K562 (cell line): ENCODE data around the gene TMEM158. TPM values are rescaled to one million over a fixed set of nuclear protein-coding genes. Genes with fewer than 3 reads are reported as not detected.

ENCODE experiments used
- ATAC-seq: fragments of 200-7000 bp; cut with Tn5 transposase; 3 replicates; pipeline ENCODE4 v1.9.1; 2020; ENCODE audit warnings: moderate library complexity
- BruUV-seq: library from RNA; stranded (reverse); fragments of 400-500 nt; replicated peaks from 2 replicates; lab custom pipeline; 2021; lab: Mats Ljungman, UMichigan
- CTCF ChIA-PET: fragments of 300-600 bp; formaldehyde crosslinking; extraction: SDS; loops from one replicate; lab custom pipeline; 2021; ENCODE audit warnings: low intra/inter-chr PET ratio; lab: Yijun Ruan, JAX
- POLR2A ChIA-PET: fragments of 300-600, 350-650 bp; sonication (Branson Sonifier 250); formaldehyde crosslinking; extraction: SDS; loops from one replicate; lab custom pipeline; 2021; ENCODE audit warnings: antibody characterized with exemption, inconsistent platforms; lab: Yijun Ruan, JAX
- DNase-seq, 4 experiments: peaks; one replicate each; pipeline versions ENCODE4 v3.0.0 to v3.0.0-alpha.2; 2011 to 2018; ENCODE audit warnings: low spot score in 3 of 4, mixed read lengths in 3 of 4; ENCODE audit errors: extremely low read depth in 1 of 4
- FAIRE-seq: peaks from 2 replicates; lab custom pipeline; 2011; peaks lifted over from hg19 to GRCh38; lab: Jason Lieb, UNC
- H2AFZ ChIP-seq: 2 replicates; pipeline ENCODE4 v1.6.0; 2011; ENCODE audit warnings: low read depth, low read length, control low read depth, inconsistent platforms
- H3K27ac ChIP-seq: fragments of 200-600 bp; 3 replicates; pipeline ENCODE4 v1.8.0; 2011; ENCODE audit warnings: low read depth, mild to moderate bottlenecking, control low read depth, inconsistent platforms, low read length, moderate library complexity, mixed read lengths; ENCODE audit errors: extremely low read depth
- H3K27me3 ChIP-seq, 2 experiments: fragments of 300-600 bp in 1 of 2; 2 replicates in 1 of 2; 3 replicates in 1 of 2; pipeline versions ENCODE4 v1.6.0 to v1.8.0; 2011; ENCODE audit warnings: inconsistent platforms in 2 of 2, low read length in 2 of 2, mild to moderate bottlenecking in 1 of 2, mixed read lengths in 1 of 2, moderate library complexity in 1 of 2; ENCODE audit not compliant: control insufficient read depth in 2 of 2, insufficient read depth in 2 of 2
- H3K36me3 ChIP-seq: fragments of 300-600 bp; 3 replicates; pipeline ENCODE4 v1.8.0; 2011; ENCODE audit warnings: mild to moderate bottlenecking, low read length, inconsistent platforms; ENCODE audit not compliant: control insufficient read depth, insufficient read depth
- H3K4me1 ChIP-seq, 2 experiments: fragments of 200-600 bp in 1 of 2; replicated peaks in 1 of 2; 2 replicates in 1 of 2; 3 replicates in 1 of 2; pipeline versions ENCODE4 v1.5.1 to v1.8.0; 2011; ENCODE audit warnings: inconsistent platforms in 2 of 2, low read length in 2 of 2, mild to moderate bottlenecking in 1 of 2, mixed read lengths in 1 of 2, moderate library complexity in 1 of 2; ENCODE audit not compliant: control insufficient read depth in 2 of 2, insufficient read depth in 2 of 2
- H3K4me2 ChIP-seq: 2 replicates; pipeline ENCODE4 v1.6.1; 2011; ENCODE audit warnings: low read length, control low read depth, inconsistent platforms, mixed read lengths; ENCODE audit not compliant: insufficient read depth
- H3K4me3 ChIP-seq: fragments of 200-600 bp; sonication (generic), shearing (Covaris generic); 2 replicates; pipeline ENCODE4 v1.5.1; 2016; ENCODE audit warnings: control low read depth, inconsistent platforms
- H3K79me2 ChIP-seq: fragments of 200-600 bp; 3 replicates; pipeline ENCODE4 v1.8.0; 2011; ENCODE audit warnings: low read length, inconsistent platforms; ENCODE audit not compliant: control insufficient read depth, insufficient read depth
- H3K9ac ChIP-seq, 2 experiments: 2 replicates each; pipeline versions ENCODE4 v1.6.0 to v1.6.1; 2011; ENCODE audit warnings: low read depth in 2 of 2, low read length in 2 of 2, control low read depth in 1 of 2, inconsistent platforms in 1 of 2, mild to moderate bottlenecking in 1 of 2, mixed read lengths in 1 of 2; ENCODE audit not compliant: insufficient read depth in 1 of 2
- H3K9me1 ChIP-seq: one replicate; pipeline ENCODE4 v1.6.0; 2011; ENCODE audit warnings: inconsistent platforms, mild to moderate bottlenecking, low read length, moderate library complexity; ENCODE audit not compliant: control insufficient read depth, insufficient read depth
- H3K9me3 ChIP-seq: replicated peaks from 2 replicates; pipeline ENCODE4 v1.5.1; 2011; ENCODE audit warnings: low read depth, low read length, inconsistent platforms; ENCODE audit not compliant: control insufficient read depth, insufficient read depth
- H4K20me1 ChIP-seq: replicated peaks from 2 replicates; pipeline ENCODE4 v1.6.1; 2011; ENCODE audit warnings: low read length, inconsistent platforms, mixed read lengths; ENCODE audit not compliant: control insufficient read depth, insufficient read depth
- CEBPB ChIP-seq: fragments of 450-650 bp; IDR thresholded peaks from 2 replicates; pipeline ENCODE4 v1.6.1; 2016; ENCODE audit warnings: missing genetic modification characterization, missing compliant biosample characterization
- ESRRA ChIP-seq: fragments of 450-650 bp; IDR thresholded peaks from 2 replicates; pipeline ENCODE4 v1.6.1; 2014; ENCODE audit warnings: low read depth, mild to moderate bottlenecking, moderate library complexity, borderline replicate concordance
- NR2C1 ChIP-seq, 2 experiments: fragments of 450-650 bp; IDR thresholded peaks; 2 replicates each; pipeline ENCODE4 v1.6.1; 2017; ENCODE audit warnings: mild to moderate bottlenecking in 2 of 2, antibody characterized with exemption in 1 of 2, inconsistent platforms in 1 of 2, missing compliant biosample characterization in 1 of 2, missing genetic modification characterization in 1 of 2
- SPI1 ChIP-seq: IDR thresholded peaks from 2 replicates; pipeline ENCODE4 v1.6.1; 2011; ENCODE audit warnings: low read depth, low read length, control low read depth, borderline replicate concordance
- WGBS: fragments of 100-300 bp; shearing (Covaris generic); methylation state at CpG from one replicate; pipeline ENCODE4 v1.1.6; 2016; ENCODE audit warnings: low coverage, mixed read lengths; ENCODE audit not compliant: insufficient coverage; ENCODE audit errors: missing lambda C conversion rate; 5-methylcytosine and 5-hydroxymethylcytosine counted together
- in situ Hi-C: fragments of 300-500 bp; cut with MboI; formaldehyde crosslinking; loops from 4 replicates; pipeline ENCODE4 v1.15.0; 2018; ENCODE audit warnings: inconsistent platforms, mixed read lengths
- intact Hi-C: fragments of 100-400 bp; cut with micrococcal nuclease; formaldehyde crosslinking; loops from 2 replicates; pipeline ENCODE4 v1.14.2; 2022
- polyA plus RNA-seq, 8 experiments: library from polyadenylated mRNA; depleted of rRNA in 4 of 8; stranded (reverse) in 5 of 8; unstranded in 3 of 8; fragments of >200 nt; fragmentation: Nextera tagmentation in 2 of 8; fragmentation: Illumina TruSeq in 1 of 8; extraction: Ambion mirVana in 2 of 8; extraction: Trizol in 1 of 8; gene quantifications; 2 replicates each; pipeline versions ENCODE4 v1.2.1 to v1.2.3, GENCODE V29; 2011 to 2014; ENCODE audit warnings: inconsistent platforms in 1 of 8, missing spikeins in 1 of 8
- total RNA-seq, 7 experiments: library from RNA; depleted of rRNA in 6 of 7; stranded (reverse); fragments of >200 nt in 6 of 7; fragmentation: Illumina TruSeq in 2 of 7; extraction: Trizol in 2 of 7; gene quantifications; 2 replicates each; pipeline versions ENCODE4 v1.2.1 to v1.2.3, GENCODE V29; 2011 to 2021; ENCODE audit warnings: low replicate concordance in 1 of 7
- TF ChIP-seq, protein P1 (sequence below): sonication (generic); formaldehyde crosslinking; IDR thresholded peaks from 2 replicates; pipeline ENCODE4 v1.8.0; 2023; ENCODE audit warnings: mild to moderate bottlenecking, missing genetic modification reagents

The TMEM158 gene
- total and polyA plus RNA-seq, 9 of the 15 experiments (the other 6 are each of a cell fraction or from before 2014, with no cell fraction given) = 2.2 to 46.5 (median 8.4) TPM

DNA sequence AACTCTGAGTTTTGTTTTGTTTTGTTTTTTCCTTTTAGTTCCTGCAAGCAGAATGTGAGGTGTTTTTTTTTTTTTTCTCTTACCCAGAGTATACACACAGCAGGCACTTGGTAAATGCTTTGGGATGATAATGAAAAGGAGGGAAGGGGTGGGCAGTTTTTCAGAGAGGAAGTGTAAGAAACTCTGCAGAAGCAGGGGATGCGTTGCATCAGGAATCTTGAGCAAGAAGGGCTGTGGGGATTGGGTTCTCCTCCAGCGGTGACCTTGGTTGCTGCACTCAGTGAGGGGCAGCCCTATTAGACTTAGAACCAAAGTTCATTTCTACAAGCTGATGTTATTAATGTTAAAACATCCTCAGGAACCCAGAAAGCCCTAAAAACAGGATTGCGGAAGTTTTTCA is 32.2 kb upstream of the TMEM158 start:
- Histone ChIP-seq H3K27me3 (no peaks in the 10 kb centered on the region), H3K4me1 (no peaks in the 10 kb centered on the region), H3K27ac (no peak overlapping the region), H4K20me1 (no peaks in the 10 kb centered on the region), H2AFZ (no peak overlapping the region), H3K36me3 (no peaks in the 10 kb centered on the region), H3K4me3 (no peak overlapping the region), H3K9me3 (no peaks in the 10 kb centered on the region), H3K79me2 (no peaks in the 10 kb centered on the region), H3K9me1 (no peaks in the 10 kb centered on the region), H3K9ac (no peak overlapping the region), H3K4me2 (no peak overlapping the region)
- intact Hi-C loops (loop anchor here (5.0 kb wide), 1 partner anchor 751 kb away; no protein-coding TSS in a partner anchor), in situ Hi-C loops (no loop called here)
- FAIRE-seq (no peak), DNase-seq (no peak), ATAC-seq (peak; percentile 48; the same call in 2 of the 3 replicates)
- ChIA-PET CTCF (no interaction called here), POLR2A (interaction anchor here (0.6 to 3.7 kb wide), 3 partner anchors 8 to 39 kb away, joined by 3 to 14 read pairs (median 10); no protein-coding TSS in a partner anchor)
- TF ChIP-seq CEBPB (tag) (peak; percentile 62), SPI1 (peak; percentile 55; the same call in 1 of the 2 replicates), ESRRA (0 out of 2 replicates have a peak, but pooled peaks have one; percentile 35), NR2C1 (IDR thresholded peaks at IDR 0.05) (no peak), NR2C1 (tag; IDR thresholded peaks at IDR 0.05) (peak; percentile 15; the same call in 1 of the 2 replicates)
- TF ChIP-seq, protein P1, sequence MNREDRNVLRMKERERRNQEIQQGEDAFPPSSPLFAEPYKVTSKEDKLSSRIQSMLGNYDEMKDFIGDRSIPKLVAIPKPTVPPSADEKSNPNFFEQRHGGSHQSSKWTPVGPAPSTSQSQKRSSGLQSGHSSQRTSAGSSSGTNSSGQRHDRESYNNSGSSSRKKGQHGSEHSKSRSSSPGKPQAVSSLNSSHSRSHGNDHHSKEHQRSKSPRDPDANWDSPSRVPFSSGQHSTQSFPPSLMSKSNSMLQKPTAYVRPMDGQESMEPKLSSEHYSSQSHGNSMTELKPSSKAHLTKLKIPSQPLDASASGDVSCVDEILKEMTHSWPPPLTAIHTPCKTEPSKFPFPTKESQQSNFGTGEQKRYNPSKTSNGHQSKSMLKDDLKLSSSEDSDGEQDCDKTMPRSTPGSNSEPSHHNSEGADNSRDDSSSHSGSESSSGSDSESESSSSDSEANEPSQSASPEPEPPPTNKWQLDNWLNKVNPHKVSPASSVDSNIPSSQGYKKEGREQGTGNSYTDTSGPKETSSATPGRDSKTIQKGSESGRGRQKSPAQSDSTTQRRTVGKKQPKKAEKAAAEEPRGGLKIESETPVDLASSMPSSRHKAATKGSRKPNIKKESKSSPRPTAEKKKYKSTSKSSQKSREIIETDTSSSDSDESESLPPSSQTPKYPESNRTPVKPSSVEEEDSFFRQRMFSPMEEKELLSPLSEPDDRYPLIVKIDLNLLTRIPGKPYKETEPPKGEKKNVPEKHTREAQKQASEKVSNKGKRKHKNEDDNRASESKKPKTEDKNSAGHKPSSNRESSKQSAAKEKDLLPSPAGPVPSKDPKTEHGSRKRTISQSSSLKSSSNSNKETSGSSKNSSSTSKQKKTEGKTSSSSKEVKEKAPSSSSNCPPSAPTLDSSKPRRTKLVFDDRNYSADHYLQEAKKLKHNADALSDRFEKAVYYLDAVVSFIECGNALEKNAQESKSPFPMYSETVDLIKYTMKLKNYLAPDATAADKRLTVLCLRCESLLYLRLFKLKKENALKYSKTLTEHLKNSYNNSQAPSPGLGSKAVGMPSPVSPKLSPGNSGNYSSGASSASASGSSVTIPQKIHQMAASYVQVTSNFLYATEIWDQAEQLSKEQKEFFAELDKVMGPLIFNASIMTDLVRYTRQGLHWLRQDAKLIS = no peak
- WGBS = 48% methylated on average over 3 of the region's 3 CpGs
- BruUV-seq = no TSS peak
